CD14-positive monocyte (primary cell): ENCODE results near the gene WDR18. TPM values are rescaled to one million over a fixed set of nuclear protein-coding genes. Genes with fewer than 3 reads are reported as not detected.

Experiments used
- DNase-seq, 3 donors: peaks; one replicate each; pipeline ENCODE4 v3.0.0-alpha.2; 2011 to 2022
- H2AFZ ChIP-seq: 2 replicates; pipeline ENCODE4 v1.6.0; 2012; ENCODE audit warnings: mild to moderate bottlenecking, low read depth, low read length, inconsistent platforms; ENCODE audit not compliant: insufficient read depth, poor library complexity, severe bottlenecking
- H3K27ac ChIP-seq, 2 donors: 1 replicate in 1 of 2; 2 replicates in 1 of 2; pipeline ENCODE4 v1.5.1; 2012 to 2013; ENCODE audit warnings: low read length in 2 of 2, control low read depth in 1 of 2, inconsistent platforms in 1 of 2, low read depth in 1 of 2, mild to moderate bottlenecking in 1 of 2
- H3K27me3 ChIP-seq, 2 donors: one replicate each; pipeline versions ENCODE4 v1.6.0 to v1.6.1; 2011 to 2013; ENCODE audit warnings: low read length in 2 of 2; ENCODE audit not compliant: control insufficient read depth in 2 of 2, insufficient read depth in 2 of 2
- H3K36me3 ChIP-seq, 2 donors: replicated peaks in 1 of 2; 1 replicate in 1 of 2; 2 replicates in 1 of 2; pipeline versions ENCODE4 v1.5.1 to v1.6.1; 2012 to 2013; ENCODE audit warnings: low read length in 2 of 2, control low read depth in 1 of 2, inconsistent platforms in 1 of 2, mild to moderate bottlenecking in 1 of 2; ENCODE audit not compliant: insufficient read depth in 2 of 2, control insufficient read depth in 1 of 2
- H3K4me1 ChIP-seq, 2 donors: 1 replicate in 1 of 2; 2 replicates in 1 of 2; pipeline versions ENCODE4 v1.5.1 to v1.6.1; 2012 to 2013; ENCODE audit warnings: low read length in 2 of 2, control low read depth in 1 of 2, inconsistent platforms in 1 of 2, mild to moderate bottlenecking in 1 of 2, moderate library complexity in 1 of 2; ENCODE audit not compliant: insufficient read depth in 2 of 2, control insufficient read depth in 1 of 2
- H3K4me2 ChIP-seq: replicated peaks from 2 replicates; pipeline ENCODE3; 2012; ENCODE audit warnings: low read length, moderate library complexity, mild to moderate bottlenecking; ENCODE audit not compliant: poor library complexity, severe bottlenecking; ENCODE audit errors: extremely low read depth
- H3K4me3 ChIP-seq, 3 experiments: fragments of 200-600 bp in 1 of 3; sonication (generic) in 1 of 3; replicated peaks in 1 of 3; 1 replicate in 2 of 3; 2 replicates in 1 of 3; pipeline ENCODE4 v1.5.1; 2011 to 2013; ENCODE audit warnings: low read length in 3 of 3, mild to moderate bottlenecking in 3 of 3, control low read depth in 2 of 3, low read depth in 2 of 3, inconsistent platforms in 1 of 3, moderate library complexity in 1 of 3
- H3K79me2 ChIP-seq: 2 replicates; pipeline ENCODE4 v1.6.0; 2012; ENCODE audit warnings: mild to moderate bottlenecking, control low read depth, inconsistent platforms, low read length, moderate library complexity; ENCODE audit not compliant: insufficient read depth
- H3K9ac ChIP-seq: 2 replicates; pipeline ENCODE4 v1.6.0; 2017; ENCODE audit warnings: low read length, mild to moderate bottlenecking; ENCODE audit not compliant: insufficient read depth, poor library complexity, severe bottlenecking
- H3K9me3 ChIP-seq, 2 donors: replicated peaks in 1 of 2; 1 replicate in 1 of 2; 2 replicates in 1 of 2; pipeline versions ENCODE4 v1.5.1 to v1.6.1; 2012 to 2013; ENCODE audit warnings: low read length in 2 of 2, control low read depth in 1 of 2; ENCODE audit not compliant: control insufficient read depth in 1 of 2, insufficient read depth in 1 of 2
- H4K20me1 ChIP-seq: 2 replicates; pipeline ENCODE4 v1.6.0; 2012; ENCODE audit warnings: mild to moderate bottlenecking, low read length, control low read depth, moderate library complexity; ENCODE audit not compliant: insufficient read depth
- H3K27ac Mint-ChIP-seq, 7 donors: one replicate each; pipeline ENCODE4 v1.8.0; 2020; ENCODE audit warnings: mild to moderate bottlenecking in 7 of 7, mixed read lengths in 7 of 7, moderate library complexity in 6 of 7, inconsistent platforms in 2 of 7
- H3K27me3 Mint-ChIP-seq, 3 donors: one replicate each; pipeline ENCODE4 v1.8.0; 2021 to 2022; ENCODE audit warnings: low read depth in 3 of 3, mild to moderate bottlenecking in 3 of 3, mixed read lengths in 3 of 3, moderate library complexity in 3 of 3, inconsistent platforms in 1 of 3
- H3K36me3 Mint-ChIP-seq, 2 donors: one replicate each; pipeline ENCODE4 v1.8.0; 2020; ENCODE audit warnings: mixed read lengths in 2 of 2, inconsistent platforms in 1 of 2, mild to moderate bottlenecking in 1 of 2
- H3K4me1 Mint-ChIP-seq: one replicate; pipeline ENCODE4 v1.8.0; 2020; ENCODE audit warnings: mild to moderate bottlenecking, mixed read lengths
- H3K4me3 Mint-ChIP-seq, 2 donors: one replicate each; pipeline ENCODE4 v1.8.0; 2020; ENCODE audit warnings: mild to moderate bottlenecking in 2 of 2, mixed read lengths in 2 of 2, moderate library complexity in 1 of 2
- H3K9me3 Mint-ChIP-seq, 7 donors: one replicate each; pipeline ENCODE4 v1.8.0; 2020 to 2022; ENCODE audit warnings: mixed read lengths in 7 of 7, mild to moderate bottlenecking in 6 of 7, moderate library complexity in 6 of 7, inconsistent platforms in 2 of 7
- CTCF ChIP-seq: fragments of 200-600 bp; IDR thresholded peaks from one replicate; pipeline ENCODE4 v1.8.0; 2022; ENCODE audit warnings: antibody characterized with exemption, mild to moderate bottlenecking
- WGBS: methylation state at CpG from one replicate; pipeline ENCODE4 v1.1.5; 2013; ENCODE audit warnings: missing lambda C conversion rate; ENCODE audit not compliant: insufficient coverage; 5-methylcytosine and 5-hydroxymethylcytosine counted together
- intact Hi-C, 2 donors: fragments of 100-400 bp; cut with micrococcal nuclease; formaldehyde crosslinking; loops; one replicate each; pipeline versions ENCODE4 v1.15.0 to v1.15.1; 2023
- polyA plus RNA-seq, 3 donors: library from polyadenylated mRNA; depleted of rRNA in 1 of 3; unstranded in 2 of 3; stranded (reverse) in 1 of 3; fragments of 300-500 nt in 2 of 3; fragments of >200 nt in 1 of 3; fragmentation: Illumina TruSeq in 2 of 3; gene quantifications; 1 replicate in 2 of 3; 2 replicates in 1 of 3; pipeline ENCODE4 v1.2.3, GENCODE V29; 2012 to 2021

The WDR18 gene
- polyA plus RNA-seq, 3 donors, result 21.3 to 52.7 (median 49.9) TPM

- Mint-ChIP-seq H3K9me3 (peaks cover 0 to 6% (median 4%) of the 10 kb centered on the region in 7 donors), H3K27me3 (peaks cover 23 to 37% (median 23%) of the 10 kb centered on the region in 3 donors), H3K36me3 (peaks cover 3 to 5% of the 10 kb centered on the region in 2 donors), H3K4me3 (no peak overlapping the region), H3K27ac (peak overlapping the region in 1 of 7 donors; percentile 33), H3K4me1 (peaks cover 6% of the 10 kb centered on the region)
- Histone ChIP-seq H3K9me3 (peaks cover 0 to 1% of the 10 kb centered on the region in 2 donors), H2AFZ (no peak overlapping the region), H3K36me3 (no peaks in the 10 kb centered on the region), H3K9ac (no peak overlapping the region), H4K20me1 (peaks cover 14% of the 10 kb centered on the region), H3K27ac (no peak overlapping the region), H3K79me2 (no peaks in the 10 kb centered on the region), H3K27me3 (peaks cover 8 to 27% of the 10 kb centered on the region in 2 donors), H3K4me2 (no peak overlapping the region), H3K4me3 (no peak overlapping the region), H3K4me1 (peaks cover 12 to 13% of the 10 kb centered on the region in 2 donors)
- no peak for DNase-seq
- intact Hi-C loops, result no loop called here
- TF ChIP-seq CTCF, result no peak
- 85% methylated on average over 27 of the region's 32 CpGs for WGBS
Measured at GRCh38 chr19:1004204-1004802, 20.2 kb downstream of the WDR18 start.

- H3K9ac ChIP-seq, result no peak overlapping the region
- H3K9me3 Mint-ChIP-seq, result peaks cover 0 to 6% (median 3%) of the 10 kb centered on the region in 7 donors
- H3K27ac Mint-ChIP-seq, result no peak overlapping the region
- H3K4me1 Mint-ChIP-seq, result peaks cover 6% of the 10 kb centered on the region
- no peak overlapping the region for H2AFZ ChIP-seq
- H3K79me2 ChIP-seq, result no peaks in the 10 kb centered on the region
- H3K27ac ChIP-seq, result no peak overlapping the region
- H3K36me3 ChIP-seq, result peaks cover 3 to 7% of the 10 kb centered on the region in 2 donors
- peaks cover 12 to 13% of the 10 kb centered on the region in 2 donors for H3K4me1 ChIP-seq
- H4K20me1 ChIP-seq, result peaks cover 21% of the 10 kb centered on the region
- TF ChIP-seq CTCF, result no peak
- no peaks in the 10 kb centered on the region for H3K9me3 ChIP-seq
- WGBS, result 95% methylated on average over 62 of the region's 70 CpGs
- H3K4me3 Mint-ChIP-seq, result no peak overlapping the region
- peaks cover 6 to 20% of the 10 kb centered on the region in 2 donors for H3K27me3 ChIP-seq
- intact Hi-C loops, result no loop called here
- H3K4me3 ChIP-seq, result no peak overlapping the region
- peaks cover 4 to 8% of the 10 kb centered on the region in 2 donors for H3K36me3 Mint-ChIP-seq
- no peak overlapping the region for H3K4me2 ChIP-seq
- no peak for DNase-seq
- peaks cover 15 to 31% (median 15%) of the 10 kb centered on the region in 3 donors for H3K27me3 Mint-ChIP-seq
Measured at GRCh38 chr19:1004803-1005664, 20.9 kb downstream of the WDR18 start.
